Posterior cingulate gyrus (tissue), 11 donors: ENCODE measurements around the gene BLOC1S6.
"Not testable (repeated sequence)": the region's sequence is repeated elsewhere in the genome, so short reads cannot be mapped to it uniquely, and the experiment has no call there.

Source experiments
- DNase-seq, 10 donors: peaks; one replicate each; pipeline versions ENCODE4 v3.0.0 to v3.0.0-alpha.2; 2020 to 2021; ENCODE audit warnings: mixed read lengths in 3 of 10
- intact Hi-C: fragments of 100-400 bp; cut with DNase I; formaldehyde crosslinking; loops from one replicate; pipeline ENCODE4 v1.15.1; 2023

Gene BLOC1S6

DNA sequence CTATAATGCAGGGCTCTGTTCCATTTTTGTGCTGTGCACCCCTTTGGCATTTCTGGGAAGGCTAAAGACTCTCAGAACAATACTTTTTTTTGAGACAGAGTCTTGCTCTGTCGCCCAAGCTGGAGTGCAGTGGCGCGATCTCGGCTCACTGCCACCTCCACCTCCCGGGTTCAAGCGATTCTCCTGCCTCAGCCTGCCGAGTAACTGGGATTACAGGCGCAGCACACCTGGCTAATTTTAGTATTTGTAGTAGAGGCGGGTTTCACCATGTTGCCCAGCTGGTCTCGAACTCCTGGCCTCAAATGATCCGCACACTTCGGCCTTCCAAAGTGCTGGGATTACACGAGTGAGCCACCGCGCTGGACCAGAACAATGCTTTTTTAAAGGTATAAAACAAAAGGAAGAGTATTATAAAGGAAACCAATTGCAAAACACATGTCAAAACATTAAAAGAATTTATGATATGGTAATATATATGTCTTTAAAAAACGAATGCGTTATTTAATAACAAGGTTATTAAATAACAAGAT lies 48.6 kb downstream of the BLOC1S6 start:
- intact Hi-C loops: no loop called here
- DNase-seq: peak in 1 of 10 donors; percentile 35

DNA sequence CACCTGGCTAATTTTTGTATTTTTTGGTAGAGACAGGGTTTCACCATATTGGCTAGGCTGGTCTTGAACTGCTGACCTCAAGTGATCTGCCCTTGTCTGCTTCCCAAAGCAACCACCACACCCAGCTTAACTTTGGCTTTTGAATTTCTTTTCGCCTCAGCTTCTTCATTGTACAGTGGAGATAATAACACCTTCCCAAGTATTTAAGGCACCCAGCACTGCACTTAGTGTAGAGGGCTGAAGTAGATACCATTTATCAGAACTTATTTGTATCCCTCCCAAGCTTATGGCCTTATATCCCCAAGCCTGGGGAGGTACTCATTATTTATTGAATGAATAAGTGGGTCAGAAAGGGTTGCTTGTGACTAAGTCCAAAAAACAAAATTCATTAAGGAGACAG lies 50.0 kb downstream of the BLOC1S6 start:
- no peak for DNase-seq
- intact Hi-C loops: no loop called here

DNA sequence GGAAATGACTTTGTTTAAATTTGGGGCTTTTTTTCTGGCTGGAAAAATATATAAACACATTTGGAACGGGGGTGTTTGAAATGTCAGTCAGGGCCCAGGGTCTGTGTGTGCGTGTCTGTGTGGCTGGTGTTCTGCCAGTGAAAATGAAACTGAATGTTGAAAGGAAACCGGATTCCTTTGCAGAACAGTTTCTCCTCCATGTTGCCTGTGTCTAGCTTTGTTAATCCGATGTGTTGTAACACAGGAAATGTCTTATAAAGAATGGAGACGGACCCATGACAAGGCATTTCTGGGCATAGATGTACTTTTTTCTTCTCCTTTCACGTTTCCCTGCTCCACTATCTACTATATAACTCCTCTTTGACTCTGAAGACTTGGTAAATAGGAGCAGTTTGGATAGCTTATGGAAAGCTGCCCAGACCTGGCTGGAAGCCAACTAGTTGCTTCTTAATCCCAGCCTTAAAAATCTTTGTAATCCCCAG lies 50.4 kb downstream of the BLOC1S6 start:
- DNase-seq: no peak
- intact Hi-C loops: no loop called here

DNA sequence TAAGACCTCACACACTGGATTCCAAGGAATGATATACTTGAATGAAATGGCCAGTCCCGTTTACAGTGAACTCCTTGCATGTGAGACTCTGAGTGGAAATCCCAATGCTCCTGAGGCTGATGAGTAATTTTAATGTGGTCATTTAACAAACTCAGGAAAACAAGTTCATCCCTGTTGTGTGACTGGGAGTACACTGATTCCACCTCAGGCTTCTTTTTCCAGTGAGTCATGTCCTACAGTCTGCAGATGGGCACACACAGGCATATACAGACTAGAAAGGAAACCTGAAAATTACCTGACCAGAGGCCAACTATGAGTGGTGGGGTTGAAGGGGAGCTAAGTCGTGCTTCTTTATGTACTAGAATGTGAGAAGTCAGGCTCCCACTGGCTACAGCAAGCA lies 53.4 kb downstream of the BLOC1S6 start:
- intact Hi-C loops: no loop called here

DNA sequence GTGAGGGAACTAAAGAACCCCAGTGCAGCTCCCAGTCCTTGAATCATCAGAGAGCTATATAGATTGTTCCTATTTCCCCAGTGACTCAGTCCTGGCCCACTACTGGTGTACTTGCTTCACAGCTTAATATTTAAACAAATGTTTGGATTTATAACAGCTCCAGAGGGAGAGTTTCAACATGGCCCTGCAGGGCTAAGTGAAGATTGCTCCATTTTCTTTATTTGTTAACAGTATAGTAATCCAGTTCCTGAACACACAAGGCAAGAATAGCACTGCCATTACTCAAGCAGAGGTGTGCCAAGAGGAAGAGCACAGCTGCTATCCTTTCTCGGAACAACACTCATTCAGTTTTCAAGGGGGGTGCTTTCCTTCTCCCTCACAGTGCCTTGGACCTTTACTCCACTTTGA lies 54.2 kb downstream of the BLOC1S6 start:
- no peak for DNase-seq
- intact Hi-C loops: no loop called here

More for the DNA sequence above, 53.4 kb downstream of the BLOC1S6 start:
- DNase-seq: no peak

DNA sequence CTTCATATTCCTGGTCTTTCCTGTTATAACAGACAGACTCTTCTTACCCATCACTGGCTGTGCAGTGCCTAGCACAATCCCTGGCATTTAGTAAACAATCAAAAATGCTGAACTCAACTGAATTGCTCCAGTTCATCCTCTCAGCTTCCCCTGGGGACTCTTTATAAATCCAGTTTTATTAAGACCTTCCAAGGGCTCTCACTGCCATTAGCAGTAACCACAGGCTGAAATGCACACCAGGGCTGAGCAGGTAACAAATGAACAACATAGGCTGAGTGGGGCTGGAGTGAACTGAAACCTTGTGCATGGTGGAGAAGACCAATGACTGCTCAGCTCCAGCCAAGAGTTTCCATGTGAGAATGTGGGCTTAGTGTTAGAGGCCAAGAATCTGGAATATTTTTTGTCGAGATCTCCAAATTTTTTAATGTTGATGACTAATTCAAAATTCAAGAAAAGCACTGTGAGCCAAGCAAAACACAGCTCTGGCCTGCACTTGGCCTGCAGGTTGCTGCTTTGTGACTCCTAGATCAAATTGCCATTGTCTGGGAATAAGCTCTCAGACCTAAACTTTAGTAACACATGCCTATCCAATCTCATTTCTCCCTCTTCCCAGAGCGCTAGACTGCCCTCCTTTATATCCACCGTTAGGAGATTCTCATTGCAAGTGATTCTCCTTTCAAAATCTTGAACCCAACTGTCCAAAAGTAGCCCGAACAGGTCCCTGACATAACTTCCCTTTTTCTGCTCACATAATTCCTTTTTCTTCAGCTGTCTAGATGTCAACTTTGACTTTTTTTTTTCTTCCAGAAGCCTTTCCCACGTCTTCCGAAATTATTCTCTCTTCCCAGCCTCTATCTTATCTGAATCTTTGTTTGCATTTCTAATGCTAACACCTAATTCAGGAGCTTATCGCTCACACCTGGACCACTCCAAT lies 55.1 kb downstream of the BLOC1S6 start:
- intact Hi-C loops: no loop called here
- DNase-seq: no peak

DNA sequence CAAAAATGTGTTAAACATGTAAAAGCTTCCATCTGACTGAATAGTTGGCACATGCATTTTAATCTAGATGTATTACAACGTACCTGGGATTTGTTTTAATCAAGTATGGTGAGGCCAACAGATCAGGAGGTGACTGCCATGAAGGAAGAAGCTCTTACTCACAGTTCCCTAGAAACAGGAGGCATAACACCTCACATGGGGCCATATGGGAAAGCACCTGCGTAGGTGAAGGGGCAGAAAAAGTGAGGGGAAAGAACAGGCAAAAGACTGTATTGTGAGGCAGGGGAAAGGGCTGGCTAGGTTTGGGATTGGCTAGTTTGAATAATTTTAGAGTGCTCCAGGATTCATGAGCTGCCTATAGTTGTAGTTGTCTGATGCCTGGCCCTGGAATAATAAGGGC lies 57.3 kb downstream of the BLOC1S6 start:
- DNase-seq: no peak
- intact Hi-C loops: no loop called here

DNA sequence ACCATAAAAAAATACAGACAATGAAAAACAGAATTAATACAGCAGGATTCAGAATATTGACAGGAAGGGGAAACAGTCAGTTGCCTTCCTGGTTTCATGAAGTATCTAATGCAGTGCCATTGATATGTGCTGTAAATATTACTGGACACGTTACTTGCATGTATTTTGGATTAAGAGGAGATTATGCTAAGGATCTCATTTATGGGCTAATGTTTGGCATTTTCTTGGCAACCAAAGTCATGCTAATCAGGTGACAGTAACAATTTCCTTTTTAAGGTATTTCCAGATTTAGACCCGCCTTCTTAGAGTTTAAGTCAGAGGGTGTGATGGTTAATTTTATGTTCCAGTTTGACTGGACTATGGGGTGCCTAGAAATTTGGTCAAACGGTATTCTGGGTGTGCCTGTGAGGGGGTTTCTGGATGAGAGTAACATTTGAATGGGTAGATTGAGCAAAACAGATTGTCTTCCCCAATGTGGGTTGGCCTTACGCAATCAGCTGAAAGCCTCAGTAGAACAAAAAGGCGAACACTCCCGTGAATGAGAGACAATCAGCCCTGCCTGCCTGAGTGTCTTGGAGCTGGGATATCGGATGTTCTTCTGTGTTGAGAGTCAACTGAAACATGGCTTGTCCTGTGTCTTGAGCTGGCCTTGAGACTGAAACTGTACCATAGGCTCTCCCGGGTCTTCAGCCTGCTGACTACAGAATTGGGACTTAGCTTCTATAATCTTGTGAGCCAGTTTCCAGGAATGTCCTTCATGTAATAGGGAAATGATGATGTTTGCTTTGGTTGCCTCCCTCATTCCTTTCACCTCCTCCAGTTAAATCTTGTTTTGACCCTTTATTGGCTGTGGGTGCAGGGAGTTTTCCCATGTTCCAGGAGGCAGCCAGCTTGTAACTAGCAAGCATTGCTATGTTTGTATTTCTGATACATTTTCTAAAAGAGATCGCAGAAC lies 58.1 kb downstream of the BLOC1S6 start:
- intact Hi-C loops: no loop called here
- no peak for DNase-seq

DNA sequence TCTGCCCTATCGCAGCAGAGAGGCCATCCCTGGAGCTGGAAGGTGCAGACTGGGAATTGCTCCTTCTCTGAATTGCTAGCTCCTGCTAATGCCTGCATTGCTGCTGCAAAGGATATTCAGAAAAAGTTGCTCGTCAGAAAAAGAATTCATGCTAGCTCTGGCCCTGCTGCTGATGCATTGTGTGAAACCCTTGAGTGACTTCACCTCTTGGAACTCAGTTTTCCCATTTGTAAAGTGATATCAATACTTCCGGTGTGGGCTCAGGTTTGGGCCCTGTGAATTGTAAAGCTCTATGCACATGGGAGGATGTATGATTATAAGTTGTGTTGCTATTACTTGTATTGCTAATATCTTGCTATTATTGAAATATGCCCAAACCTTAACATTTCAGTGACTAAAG lies 59.0 kb downstream of the BLOC1S6 start:
- DNase-seq: no peak
- intact Hi-C loops: no loop called here

DNA sequence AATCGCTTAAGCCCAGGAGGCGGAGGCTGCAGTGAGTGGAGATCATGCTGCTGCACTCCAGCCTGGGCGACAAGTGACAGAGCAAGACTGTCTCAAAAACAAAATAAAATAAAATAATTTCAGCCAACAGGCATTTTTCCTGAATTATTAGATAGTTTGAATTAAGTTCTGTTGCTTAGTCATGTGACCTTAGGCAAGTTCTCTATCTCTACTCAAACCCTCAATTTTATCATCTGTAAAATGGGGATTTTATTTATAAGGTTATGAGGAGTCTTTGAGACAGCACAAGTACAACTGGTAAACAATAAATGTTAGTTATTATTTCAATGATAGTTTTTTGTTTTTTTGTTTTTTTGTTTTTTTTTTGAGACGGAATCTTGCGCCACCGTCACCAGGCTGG lies 60.6 kb downstream of the BLOC1S6 start:
- no peak for DNase-seq
- intact Hi-C loops: no loop called here

DNA sequence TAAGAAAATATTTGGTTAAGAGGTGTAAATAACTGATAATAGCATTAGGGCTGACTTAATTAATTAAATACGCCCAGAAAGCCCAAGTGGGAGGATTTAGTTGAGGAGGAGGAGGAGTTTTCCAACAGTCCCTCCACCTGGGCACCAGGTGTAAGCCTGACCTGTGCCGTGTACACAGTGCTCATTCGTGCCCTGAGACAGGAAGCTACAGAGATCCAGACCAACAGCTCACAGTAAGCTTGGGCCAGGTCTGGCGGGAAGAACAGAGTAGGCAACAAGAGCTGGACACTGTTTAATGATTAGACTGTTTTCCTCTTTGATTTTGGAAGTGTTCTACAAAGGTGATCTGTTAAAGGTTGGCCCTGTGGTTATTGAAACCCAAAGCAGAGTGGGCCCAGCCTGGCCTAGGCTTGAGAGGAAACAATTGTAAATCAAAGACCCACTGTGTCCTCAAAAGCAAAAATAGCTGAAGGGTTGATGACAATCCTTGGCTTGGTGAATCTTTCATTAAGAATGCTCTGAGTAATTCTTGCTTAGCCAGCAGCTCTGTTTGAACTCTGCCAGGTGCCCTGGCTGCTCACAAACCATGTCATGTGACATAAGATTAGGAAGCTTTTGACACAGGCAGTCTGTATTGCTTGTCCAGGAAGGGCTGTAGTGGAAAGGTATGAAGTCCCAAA lies 61.5 kb downstream of the BLOC1S6 start:
- intact Hi-C loops: no loop called here
- no peak for DNase-seq

DNA sequence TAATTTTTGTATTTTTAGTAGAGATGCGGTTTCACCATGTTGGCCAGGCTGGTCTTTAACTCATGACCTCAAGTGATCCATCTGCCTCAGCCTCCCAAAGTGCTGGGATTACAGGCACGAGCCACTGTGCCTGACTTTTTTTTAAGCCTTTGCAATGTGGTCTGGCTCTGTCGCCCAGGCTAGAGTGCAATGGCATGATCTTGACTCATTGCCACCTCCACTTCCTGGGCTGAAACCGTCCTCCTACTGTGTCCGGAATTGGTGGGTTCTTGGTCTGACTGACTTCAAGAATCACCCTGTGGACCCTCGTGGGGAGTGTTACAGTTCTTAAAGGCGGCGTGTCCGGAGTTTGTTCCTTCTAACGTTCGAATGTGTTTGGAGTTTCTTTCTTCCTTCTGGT lies 62.8 kb downstream of the BLOC1S6 start:
- intact Hi-C loops: not testable (repeated sequence)

DNA sequence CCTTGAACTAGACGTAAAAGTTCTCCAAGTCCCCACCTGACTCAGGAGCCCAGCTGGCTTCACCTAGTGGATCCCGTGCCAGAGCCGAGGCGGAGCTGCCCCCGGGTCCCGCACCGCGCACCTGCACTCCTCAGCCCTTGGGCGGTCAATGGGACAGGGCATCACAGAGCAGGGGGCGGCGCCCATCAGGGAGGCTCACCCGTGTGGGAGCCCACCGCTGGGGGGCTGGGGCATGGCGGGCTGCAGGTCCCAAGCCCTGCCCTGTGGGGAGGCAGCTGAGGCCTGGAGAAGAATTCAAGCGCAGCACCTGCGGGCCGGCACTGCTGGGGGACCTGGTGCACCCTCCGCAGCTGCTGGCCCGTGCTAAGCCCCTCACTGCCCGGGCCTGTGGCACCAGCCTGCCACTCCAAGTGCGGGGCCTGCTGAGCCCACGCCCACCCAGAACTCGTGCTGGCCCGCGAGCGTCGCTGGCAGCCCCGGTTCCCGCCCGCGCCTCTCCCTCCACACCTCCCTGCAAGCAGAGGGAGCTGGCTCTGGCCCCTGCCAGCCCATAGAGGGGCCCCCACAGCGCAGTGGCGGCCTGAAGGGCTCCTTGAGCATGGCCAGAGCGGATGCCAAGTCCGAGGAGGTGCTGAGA lies 63.8 kb downstream of the BLOC1S6 start:
- no peak for DNase-seq
- intact Hi-C loops: no loop called here

More for the DNA sequence above, 62.8 kb downstream of the BLOC1S6 start:
- not testable (repeated sequence) for DNase-seq

DNA sequence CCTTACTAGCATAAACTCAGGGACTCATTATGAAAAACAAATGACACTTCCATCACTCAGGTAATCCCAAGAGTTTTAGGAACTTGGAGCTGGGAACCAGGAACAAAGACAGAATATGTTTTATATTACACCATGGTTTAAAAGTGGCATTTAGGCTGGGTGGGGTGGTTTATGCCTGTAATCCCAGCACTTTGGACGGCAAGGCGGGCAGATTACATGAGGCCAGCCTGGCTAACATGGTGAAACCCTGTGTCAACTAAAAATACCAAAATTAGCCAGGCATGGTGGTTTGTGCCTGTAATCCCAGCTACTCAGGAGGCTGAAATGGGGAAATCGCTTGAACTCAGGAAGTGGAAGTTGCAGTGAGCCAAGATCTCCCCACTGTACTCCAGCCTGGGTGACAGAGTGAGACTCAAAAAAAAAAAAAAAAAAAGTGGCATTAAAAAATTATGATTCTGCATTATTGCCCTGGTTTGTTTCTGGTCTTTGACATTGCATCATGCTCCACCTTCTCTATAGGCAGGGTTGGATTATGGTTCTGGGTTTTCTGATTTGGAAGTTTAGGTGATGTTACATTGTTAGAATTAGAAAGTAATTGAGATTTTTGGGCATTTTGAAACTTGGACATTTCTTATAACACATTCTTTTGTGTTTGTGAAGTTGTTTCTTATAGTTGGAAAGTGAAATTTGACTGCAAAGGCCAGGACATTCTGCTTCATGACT lies 66.7 kb downstream of the BLOC1S6 start:
- no peak for DNase-seq
- intact Hi-C loops: no loop called here

DNA sequence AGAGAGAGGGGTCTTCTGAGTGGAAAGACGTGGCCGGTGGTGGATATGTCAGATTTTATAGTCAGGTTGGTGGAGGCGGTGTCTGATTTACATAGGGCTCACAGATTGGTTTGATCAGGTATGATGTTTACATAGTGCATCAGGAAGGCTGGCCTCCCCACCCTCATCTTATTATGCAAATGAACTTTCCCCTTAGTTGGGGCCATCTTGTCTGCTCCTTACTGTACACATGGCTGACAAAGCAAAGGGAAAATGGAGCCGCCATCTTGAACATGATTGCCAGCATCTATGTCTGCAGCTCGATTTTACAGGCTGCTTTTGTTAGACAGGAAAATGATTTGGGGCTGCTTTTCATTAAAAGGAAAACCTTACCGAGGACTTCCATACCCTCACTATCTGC lies 67.6 kb downstream of the BLOC1S6 start:
- DNase-seq: no peak
- intact Hi-C loops: no loop called here

DNA sequence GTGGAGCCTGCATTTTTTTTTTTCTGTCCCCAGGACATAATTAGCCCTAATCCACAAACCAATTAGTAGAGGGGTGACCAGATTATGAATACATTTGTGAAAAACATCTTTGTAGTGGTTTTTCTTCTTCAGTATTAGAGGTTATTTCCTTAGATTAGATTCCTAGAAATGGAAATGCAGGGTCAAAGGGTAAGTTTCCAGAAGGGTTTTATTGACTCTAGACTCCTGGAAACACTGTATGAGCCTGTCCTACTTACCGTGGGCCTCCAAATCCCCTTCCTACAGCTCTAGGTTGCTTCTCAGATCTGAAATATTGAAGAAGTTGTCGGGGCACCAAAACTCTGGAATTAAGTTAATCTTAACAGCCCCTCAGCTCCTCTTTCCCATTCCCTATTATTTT lies 70.1 kb downstream of the BLOC1S6 start:
- no peak for DNase-seq
- intact Hi-C loops: no loop called here

DNA sequence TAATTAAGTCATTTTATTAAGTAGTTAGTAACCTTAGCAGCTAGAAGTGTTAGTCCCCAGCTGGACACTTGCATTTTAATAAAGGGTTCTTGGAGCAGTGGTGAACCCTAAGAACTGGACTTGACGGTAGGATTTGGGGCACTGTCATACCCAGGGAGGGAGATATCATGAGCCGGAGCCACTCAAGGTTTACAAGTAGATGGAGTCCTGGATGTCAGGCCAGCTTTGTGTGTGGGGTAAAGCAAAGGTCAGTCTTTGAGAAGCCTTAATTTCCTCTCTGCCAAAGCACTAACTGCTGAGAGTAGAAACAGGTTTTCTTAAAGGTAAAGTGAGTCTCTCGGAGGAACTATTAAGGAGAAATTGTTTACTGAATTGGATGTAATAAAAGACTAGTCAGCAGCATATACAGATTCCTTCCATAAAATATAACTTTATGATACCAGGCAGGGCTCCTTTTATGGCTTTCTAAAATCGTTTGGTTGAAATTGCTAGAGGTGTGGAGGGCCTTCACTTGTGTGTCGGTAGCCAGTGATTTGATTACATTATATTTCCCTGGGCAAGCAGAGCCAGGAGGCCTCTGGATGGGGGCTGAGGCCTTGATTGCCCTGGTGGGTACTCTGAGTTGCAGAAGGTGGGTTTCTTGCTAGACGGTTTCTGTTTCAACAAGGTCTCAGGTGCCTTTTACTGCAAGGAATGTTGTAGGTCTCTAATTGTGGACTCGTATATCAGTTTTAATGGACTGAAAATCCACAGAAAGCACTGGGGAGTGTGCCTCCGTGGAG lies 70.8 kb downstream of the BLOC1S6 start:
- intact Hi-C loops: no loop called here
- DNase-seq: no peak
